Measurements from ENCODE around the gene PPP1R9B.

Gene PPP1R9B

GRCh38 chr17:50103252-50103651, 47.2 kb downstream of the PPP1R9B start:
- no peak for DNase-seq

- DNase-seq, result no peak
These were observed 48.1 kb downstream of the PPP1R9B start for GRCh38 chr17:50102164-50102991.

- DNase-seq, result peak; percentile 63
These were observed 48.9 kb downstream of the PPP1R9B start for GRCh38 chr17:50101346-50102163.

- DNase-seq, result no peak
These were observed 49.5 kb downstream of the PPP1R9B start for GRCh38 chr17:50100921-50101345.

GRCh38 chr17:50100480-50100883, 50.0 kb downstream of the PPP1R9B start:
- DNase-seq, result no peak

GRCh38 chr17:50099003-50099402, 51.5 kb downstream of the PPP1R9B start:
- no peak for DNase-seq

- DNase-seq, result no peak
These were observed 51.9 kb downstream of the PPP1R9B start for GRCh38 chr17:50098583-50098982.

- DNase-seq, result no peak
These were observed 52.6 kb downstream of the PPP1R9B start for GRCh38 chr17:50097926-50098325.

GRCh38 chr17:50097455-50097854, 53.0 kb downstream of the PPP1R9B start:
- no peak for DNase-seq

- DNase-seq, result no peak
These were observed 53.7 kb downstream of the PPP1R9B start for GRCh38 chr17:50096758-50097157.

- DNase-seq, result no peak
These were observed 54.4 kb downstream of the PPP1R9B start for GRCh38 chr17:50096092-50096491.

- DNase-seq, result peak; percentile 69
These were observed 54.8 kb downstream of the PPP1R9B start for GRCh38 chr17:50095626-50096037.

- peak; percentile 95 for DNase-seq
These were observed 55.5 kb downstream of the PPP1R9B start, which contains the start of gene PDK2 for GRCh38 chr17:50094753-50095619. PDK2 (plus strand) TSS chr17:50095351; CDS start chr17:50095436, 85 bp downstream.

GRCh38 chr17:50094243-50094752, 56.2 kb downstream of the PPP1R9B start:
- DNase-seq, result peak; percentile 96

GRCh38 chr17:50093807-50094206, 56.7 kb downstream of the PPP1R9B start:
- no peak for DNase-seq

- DNase-seq, result no peak
These were observed 57.2 kb downstream of the PPP1R9B start for GRCh38 chr17:50093246-50093645.

GRCh38 chr17:50091918-50092285, 58.6 kb downstream of the PPP1R9B start:
- no peak for DNase-seq

GRCh38 chr17:50090971-50091917, 59.2 kb downstream of the PPP1R9B start:
- no peak for DNase-seq

- DNase-seq, result no peak
These were observed 60.4 kb downstream of the PPP1R9B start for GRCh38 chr17:50090071-50090470.

- no peak for DNase-seq
These were observed 61.3 kb downstream of the PPP1R9B start for GRCh38 chr17:50088952-50089825.
